Measurements from ENCODE around the gene TNS1. TPM values are rescaled to one million over a fixed set of nuclear protein-coding genes. Genes with fewer than 3 reads are reported as not detected.
A peak's percentile ranks its signal among the peaks of the same experiment; 100 is the strongest.

The TNS1 gene
- total RNA-seq, 1 donor from 2014 or later: 0.24 TPM

DNA sequence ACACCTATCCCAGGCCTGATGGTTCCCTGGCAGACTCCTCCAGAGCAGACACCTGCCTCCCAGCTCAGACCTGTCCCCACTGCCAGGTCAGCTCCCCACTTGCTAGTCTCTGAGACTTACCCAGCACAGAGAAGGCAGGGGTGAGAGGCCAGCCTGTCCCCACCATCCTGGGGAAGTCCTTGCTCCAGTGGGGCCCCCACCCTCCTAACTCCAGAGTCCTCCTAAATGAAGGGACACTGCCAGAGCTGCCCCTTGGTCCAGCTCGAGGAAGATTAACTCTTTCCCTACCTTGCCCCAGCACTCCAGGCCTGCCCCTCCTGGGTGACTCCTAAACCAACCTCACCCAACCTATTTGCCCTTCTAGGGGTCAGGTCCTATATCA, 30.4 kb upstream of the TNS1 start:
- no peak overlapping the region for H3K4me3 ChIP-seq
- no peaks in the 10 kb centered on the region for H3K36me3 ChIP-seq
- no peak overlapping the region for H3K27ac Mint-ChIP-seq
- no peak overlapping the region for H2AFZ ChIP-seq (replicated peaks)
- H3K9me3 Mint-ChIP-seq: no peaks in the 10 kb centered on the region
- no peaks in the 10 kb centered on the region for H3F3A ChIP-seq (ENCODE audit: low read depth)
- peaks cover 59% of the 10 kb centered on the region for H3K27me3 ChIP-seq
- peaks cover 7% of the 10 kb centered on the region for H3K4me1 Mint-ChIP-seq
- no peak overlapping the region for H3K4me2 ChIP-seq
- H3K36me3 Mint-ChIP-seq: no peaks in the 10 kb centered on the region
- peaks cover 12% of the 10 kb centered on the region for H3K27me3 Mint-ChIP-seq (ENCODE audit: insufficient read depth, low read depth)
- no peak overlapping the region for H3K4me3 Mint-ChIP-seq
- no peaks in the 10 kb centered on the region for H4K20me1 ChIP-seq (ENCODE audit: low read depth)
- TF ChIP-seq, protein P1, sequence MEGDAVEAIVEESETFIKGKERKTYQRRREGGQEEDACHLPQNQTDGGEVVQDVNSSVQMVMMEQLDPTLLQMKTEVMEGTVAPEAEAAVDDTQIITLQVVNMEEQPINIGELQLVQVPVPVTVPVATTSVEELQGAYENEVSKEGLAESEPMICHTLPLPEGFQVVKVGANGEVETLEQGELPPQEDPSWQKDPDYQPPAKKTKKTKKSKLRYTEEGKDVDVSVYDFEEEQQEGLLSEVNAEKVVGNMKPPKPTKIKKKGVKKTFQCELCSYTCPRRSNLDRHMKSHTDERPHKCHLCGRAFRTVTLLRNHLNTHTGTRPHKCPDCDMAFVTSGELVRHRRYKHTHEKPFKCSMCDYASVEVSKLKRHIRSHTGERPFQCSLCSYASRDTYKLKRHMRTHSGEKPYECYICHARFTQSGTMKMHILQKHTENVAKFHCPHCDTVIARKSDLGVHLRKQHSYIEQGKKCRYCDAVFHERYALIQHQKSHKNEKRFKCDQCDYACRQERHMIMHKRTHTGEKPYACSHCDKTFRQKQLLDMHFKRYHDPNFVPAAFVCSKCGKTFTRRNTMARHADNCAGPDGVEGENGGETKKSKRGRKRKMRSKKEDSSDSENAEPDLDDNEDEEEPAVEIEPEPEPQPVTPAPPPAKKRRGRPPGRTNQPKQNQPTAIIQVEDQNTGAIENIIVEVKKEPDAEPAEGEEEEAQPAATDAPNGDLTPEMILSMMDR (IDR thresholded peaks at IDR 0.05): no peak
- TF ChIP-seq EZH2phosphoT487 (IDR thresholded peaks at IDR 0.05) (no peak), EZH2 (IDR thresholded peaks at IDR 0.05) (no peak)
- H3K9ac ChIP-seq: no peak overlapping the region
- no peaks in the 10 kb centered on the region for H3K79me2 ChIP-seq (ENCODE audit: low read depth)
- no peaks in the 10 kb centered on the region for H3K9me3 ChIP-seq (ENCODE audit: low read depth)
- DNase-seq (ENCODE audit: low spot score): peak; percentile 1
- H3K27ac ChIP-seq: no peak overlapping the region
- peaks cover 12% of the 10 kb centered on the region for H3K4me1 ChIP-seq

DNA sequence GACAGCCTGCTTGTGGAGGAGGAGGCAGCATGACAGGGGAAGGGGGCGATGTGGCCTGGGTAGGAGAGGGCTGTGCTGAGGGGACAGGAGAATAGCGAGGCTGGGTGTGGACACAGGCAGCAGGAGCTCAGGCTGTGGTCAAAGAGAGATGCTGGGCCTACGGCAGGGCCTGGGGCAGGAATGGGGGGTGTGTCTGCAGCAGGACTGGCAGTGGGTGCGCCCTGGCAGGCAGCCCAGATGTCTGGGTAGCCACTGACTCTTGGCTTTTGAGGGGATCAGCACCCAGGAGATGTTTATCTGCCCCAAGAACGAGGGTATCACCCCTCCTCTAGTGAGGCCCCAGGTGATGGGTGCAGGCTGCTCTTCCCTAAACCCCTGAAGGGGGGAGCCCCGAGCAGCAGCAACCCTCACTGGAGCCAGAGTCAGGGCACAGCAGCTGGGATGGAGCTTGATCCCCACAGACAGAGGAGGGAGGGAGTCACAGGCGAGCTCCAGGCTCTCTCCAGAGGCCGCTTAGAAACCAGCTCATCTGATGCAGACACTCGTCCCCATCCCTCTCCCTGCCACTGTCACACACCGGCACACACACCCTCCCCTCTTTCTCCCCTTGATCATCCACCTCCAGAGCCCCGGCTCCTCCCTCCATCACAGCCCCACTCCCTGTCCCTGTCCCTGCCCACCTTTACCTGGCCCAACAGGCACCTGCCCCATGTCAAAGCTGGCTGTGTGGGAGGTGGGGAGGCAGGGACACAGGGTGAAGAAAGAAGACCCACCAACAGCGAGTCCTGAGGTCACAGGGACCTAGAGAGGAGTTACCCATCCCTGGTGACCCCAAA, 29.8 kb upstream of the TNS1 start:
- no peaks in the 10 kb centered on the region for H3K9me3 Mint-ChIP-seq
- H3F3A ChIP-seq (ENCODE audit: low read depth): no peaks in the 10 kb centered on the region
- H2AFZ ChIP-seq (replicated peaks): no peak overlapping the region
- no peak overlapping the region for H3K4me3 Mint-ChIP-seq
- H3K36me3 ChIP-seq: no peaks in the 10 kb centered on the region
- no peak overlapping the region for H3K4me3 ChIP-seq
- H3K79me2 ChIP-seq (ENCODE audit: low read depth): no peaks in the 10 kb centered on the region
- no peak overlapping the region for H3K27ac Mint-ChIP-seq
- peaks cover 7% of the 10 kb centered on the region for H3K4me1 Mint-ChIP-seq
- no peaks in the 10 kb centered on the region for H4K20me1 ChIP-seq (ENCODE audit: low read depth)
- H3K9ac ChIP-seq: no peak overlapping the region
- H3K27me3 Mint-ChIP-seq (ENCODE audit: insufficient read depth, low read depth): peaks cover 12% of the 10 kb centered on the region
- H3K9me3 ChIP-seq (ENCODE audit: low read depth): no peaks in the 10 kb centered on the region
- H3K4me2 ChIP-seq: no peak overlapping the region
- H3K27me3 ChIP-seq: peaks cover 53% of the 10 kb centered on the region
- TF ChIP-seq EZH2phosphoT487 (IDR thresholded peaks at IDR 0.05) (no peak), EZH2 (IDR thresholded peaks at IDR 0.05) (no peak)
- TF ChIP-seq, protein P1 (IDR thresholded peaks at IDR 0.05): no peak
- peak; percentile 1 for DNase-seq (ENCODE audit: low spot score)
- no peak overlapping the region for H3K27ac ChIP-seq
- H3K4me1 ChIP-seq: peaks cover 12% of the 10 kb centered on the region
- H3K36me3 Mint-ChIP-seq: no peaks in the 10 kb centered on the region

DNA sequence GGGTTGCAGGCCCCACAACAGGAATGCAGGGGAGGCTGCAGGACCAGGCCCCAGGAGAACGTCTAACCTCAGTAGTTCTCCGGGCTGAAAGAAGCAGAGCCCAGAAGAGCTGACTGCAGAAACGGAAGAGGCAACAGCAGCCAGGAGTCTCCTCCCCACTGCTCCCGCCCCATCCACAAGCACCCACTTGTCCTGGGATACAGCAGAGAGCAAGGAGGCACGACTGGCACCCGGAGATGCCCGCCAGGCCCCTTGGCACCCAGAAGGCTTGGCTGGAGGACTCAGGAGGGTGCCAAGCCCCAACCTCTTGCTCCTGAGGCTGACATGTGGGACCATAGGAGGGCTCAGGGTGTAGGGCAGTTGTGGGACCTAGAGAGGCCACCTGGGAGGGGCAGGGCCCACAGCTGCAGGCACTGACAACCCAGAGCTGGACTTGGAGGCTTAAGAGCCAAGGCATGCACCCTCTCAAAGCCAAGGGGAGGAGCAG, 29.0 kb upstream of the TNS1 start:
- no peaks in the 10 kb centered on the region for H3K9me3 ChIP-seq (ENCODE audit: low read depth)
- DNase-seq (ENCODE audit: low spot score): peak; percentile 1
- no peaks in the 10 kb centered on the region for H3F3A ChIP-seq (ENCODE audit: low read depth)
- H3K27me3 Mint-ChIP-seq (ENCODE audit: insufficient read depth, low read depth): peaks cover 12% of the 10 kb centered on the region
- no peak overlapping the region for H3K4me2 ChIP-seq
- H3K27me3 ChIP-seq: peaks cover 46% of the 10 kb centered on the region
- H3K79me2 ChIP-seq (ENCODE audit: low read depth): no peaks in the 10 kb centered on the region
- H3K4me1 Mint-ChIP-seq: peaks cover 7% of the 10 kb centered on the region
- no peaks in the 10 kb centered on the region for H3K36me3 Mint-ChIP-seq
- H3K27ac ChIP-seq: no peak overlapping the region
- no peaks in the 10 kb centered on the region for H3K9me3 Mint-ChIP-seq
- H3K4me3 ChIP-seq: no peak overlapping the region
- TF ChIP-seq, protein P1 (IDR thresholded peaks at IDR 0.05): no peak
- no peak for TF ChIP-seq EZH2phosphoT487 (IDR thresholded peaks at IDR 0.05)
- TF ChIP-seq EZH2 (IDR thresholded peaks at IDR 0.05): no peak
- H3K9ac ChIP-seq: no peak overlapping the region
- H4K20me1 ChIP-seq (ENCODE audit: low read depth): no peaks in the 10 kb centered on the region
- no peak overlapping the region for H3K4me3 Mint-ChIP-seq
- no peak overlapping the region for H3K27ac Mint-ChIP-seq
- peaks cover 12% of the 10 kb centered on the region for H3K4me1 ChIP-seq
- no peaks in the 10 kb centered on the region for H3K36me3 ChIP-seq
- no peak overlapping the region for H2AFZ ChIP-seq (replicated peaks)
